SK-N-DZ (cell line): ENCODE data around the gene ZNF200.
"Not testable (repeated sequence)": the region's sequence is repeated elsewhere in the genome, so short reads cannot be mapped to it uniquely, and the experiment has no call there.

Source experiments
- DNase-seq: peaks from one replicate; pipeline ENCODE4 v3.0.0-alpha.2; 2015; ENCODE audit warnings: low spot score

Gene ZNF200

DNA sequence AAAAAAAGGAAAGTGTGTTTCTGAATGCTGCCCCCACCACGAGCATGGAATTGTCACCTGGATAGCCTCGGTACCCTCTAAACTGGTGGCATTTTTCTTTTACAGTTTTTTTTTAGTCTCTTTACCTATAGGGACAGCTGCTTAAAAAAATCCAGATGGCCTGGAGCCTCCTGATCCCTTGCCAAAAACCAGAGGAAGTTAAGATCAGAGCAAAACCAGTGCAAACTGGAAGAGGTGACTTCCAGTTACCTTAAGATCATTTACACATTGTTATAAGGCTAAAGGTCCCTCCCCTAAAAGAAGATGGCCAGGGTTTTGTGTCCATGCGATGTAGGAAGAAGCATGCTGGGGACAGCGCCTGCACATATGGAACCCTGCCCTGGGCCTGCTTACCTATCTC is 18.0 kb upstream of the ZNF200 start:
- no peak for DNase-seq

DNA sequence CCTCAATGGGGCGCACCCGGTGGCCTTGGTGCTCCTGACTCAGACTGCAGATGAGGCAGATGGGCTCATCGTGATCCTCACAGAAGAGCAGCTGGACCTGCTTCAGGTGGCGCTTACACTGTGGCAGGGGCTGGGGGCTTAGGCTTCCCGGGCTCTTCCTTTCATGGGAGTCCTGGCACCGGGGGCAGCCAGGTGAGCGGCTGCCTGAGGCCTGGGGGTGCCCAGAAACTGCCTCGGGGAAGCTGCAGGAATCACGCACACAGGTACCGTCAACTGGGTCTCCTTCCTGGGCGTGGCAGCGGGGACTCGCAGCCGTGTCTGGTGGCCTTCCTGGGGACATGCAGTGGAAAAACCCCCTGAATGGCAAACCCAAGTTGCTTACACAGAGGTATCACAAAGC is 14.5 kb upstream of the ZNF200 start:
- no peak for DNase-seq

DNA sequence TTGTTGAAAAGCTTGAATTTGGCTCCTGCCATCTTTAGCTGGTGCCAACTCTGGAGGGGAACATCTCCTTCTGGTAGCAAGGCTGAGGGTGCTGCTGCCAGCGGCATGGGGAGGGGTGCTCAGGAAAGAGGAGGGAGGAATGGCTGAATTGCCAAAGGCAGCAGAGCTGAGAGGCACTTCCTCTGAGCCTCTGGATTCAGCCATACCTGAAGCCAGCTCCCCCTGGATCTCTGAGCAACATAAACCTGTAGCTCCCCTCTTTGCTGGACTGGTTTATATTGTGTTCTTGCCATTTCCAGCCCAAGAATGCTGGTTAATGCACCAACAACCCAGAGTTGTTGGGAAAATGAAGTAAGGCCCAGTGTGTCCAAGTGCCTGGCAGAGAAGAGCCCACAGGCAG is 14.1 kb upstream of the ZNF200 start:
- DNase-seq = no peak

DNA sequence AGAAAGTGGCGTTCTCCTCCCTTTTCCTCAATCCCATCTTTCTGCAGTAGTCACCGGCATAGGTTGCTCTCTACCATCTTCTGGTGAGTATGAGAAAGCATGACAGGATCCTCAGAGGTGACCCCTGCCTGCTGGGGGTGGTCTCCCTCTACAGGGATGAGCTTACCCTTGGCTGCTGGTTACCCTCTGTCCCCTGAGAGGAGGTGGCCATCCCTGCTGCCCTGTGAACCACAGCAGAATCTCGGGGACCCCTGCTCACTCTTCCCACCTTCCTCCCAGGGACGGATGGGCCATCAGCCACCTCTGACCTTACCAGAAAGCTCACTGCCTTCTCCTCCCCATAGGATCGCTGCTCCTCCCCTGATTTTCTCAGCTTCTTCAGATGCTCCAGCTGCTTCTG is 13.6 kb upstream of the ZNF200 start:
- DNase-seq = no peak

DNA sequence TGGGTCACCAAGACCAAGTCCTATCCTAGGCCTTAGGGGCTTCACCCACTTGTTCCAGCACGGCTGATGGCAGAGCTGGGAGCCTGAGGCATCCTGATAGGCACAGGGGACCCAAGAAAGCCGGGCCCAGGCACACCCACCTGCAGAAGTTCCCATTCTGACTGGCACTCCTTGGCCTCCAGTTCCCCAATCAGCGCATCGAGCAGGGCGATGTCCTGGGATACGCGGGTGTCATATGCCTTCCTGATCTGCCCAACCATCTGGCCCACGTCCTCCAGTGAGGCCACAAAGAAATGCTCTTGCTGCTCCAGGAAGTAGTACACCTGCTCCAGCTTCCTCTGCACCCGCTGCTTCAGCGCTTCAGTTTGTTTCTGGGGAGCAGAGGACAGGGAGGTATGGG is 11.9 kb upstream of the ZNF200 start:
- DNase-seq = no peak

DNA sequence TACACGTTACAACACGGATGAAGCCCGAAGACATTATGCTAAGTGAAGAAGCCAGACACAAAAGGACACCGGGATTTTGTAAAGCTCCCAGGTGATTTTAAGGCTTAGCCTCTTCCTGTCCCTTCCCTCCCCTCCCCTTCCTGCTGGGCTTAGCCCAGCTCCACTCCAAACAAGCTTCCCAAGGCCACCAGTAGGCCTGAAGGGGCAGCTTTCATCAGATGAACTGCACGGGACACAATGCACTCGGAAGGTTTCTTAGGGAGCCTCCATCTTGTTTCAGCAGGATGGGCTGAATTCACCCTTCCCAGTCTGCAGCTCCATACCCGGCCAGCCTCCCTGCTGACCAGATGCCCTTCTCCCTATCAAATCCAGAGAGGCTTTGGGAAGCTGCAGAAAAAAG is 11.0 kb upstream of the ZNF200 start:
- DNase-seq = no peak

DNA sequence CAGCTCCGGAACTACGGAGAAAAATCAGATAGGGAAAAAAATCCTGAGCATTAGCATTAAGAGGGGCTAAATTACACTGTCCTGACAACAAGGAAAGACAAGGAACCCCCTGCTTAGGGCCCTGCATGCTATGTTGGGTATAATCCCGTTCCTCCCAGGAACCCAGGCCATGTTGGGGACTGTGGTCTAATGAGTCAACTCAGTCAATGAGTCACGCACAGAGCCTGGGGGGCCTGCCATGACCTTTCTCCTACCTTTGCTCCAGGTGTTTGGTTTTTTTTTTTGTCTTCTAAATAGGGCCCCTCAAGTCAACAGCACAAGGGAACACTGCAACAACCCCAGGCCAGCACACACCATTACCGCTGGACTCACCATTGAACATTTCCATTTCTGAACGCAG is 8.9 kb upstream of the ZNF200 start:
- no peak for DNase-seq

DNA sequence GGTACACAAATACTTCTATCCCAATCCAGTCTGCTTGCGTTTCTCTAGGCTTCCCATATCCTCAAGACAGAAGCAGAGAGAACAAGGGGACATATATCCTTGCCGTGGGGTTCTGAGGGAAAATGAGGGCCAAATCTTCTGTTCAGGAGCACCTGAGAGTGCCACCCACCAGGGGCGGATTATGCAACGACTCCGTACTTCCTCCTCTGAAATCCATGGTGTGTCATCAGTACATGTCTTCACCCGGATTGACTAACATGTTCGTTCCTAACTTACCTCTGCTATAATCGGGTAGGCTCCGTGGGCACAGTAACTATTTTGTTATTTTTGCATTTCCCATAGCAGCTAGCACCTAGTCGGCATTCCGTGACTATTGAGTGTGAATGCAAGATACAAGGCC is 7.8 kb upstream of the ZNF200 start:
- no peak for DNase-seq

DNA sequence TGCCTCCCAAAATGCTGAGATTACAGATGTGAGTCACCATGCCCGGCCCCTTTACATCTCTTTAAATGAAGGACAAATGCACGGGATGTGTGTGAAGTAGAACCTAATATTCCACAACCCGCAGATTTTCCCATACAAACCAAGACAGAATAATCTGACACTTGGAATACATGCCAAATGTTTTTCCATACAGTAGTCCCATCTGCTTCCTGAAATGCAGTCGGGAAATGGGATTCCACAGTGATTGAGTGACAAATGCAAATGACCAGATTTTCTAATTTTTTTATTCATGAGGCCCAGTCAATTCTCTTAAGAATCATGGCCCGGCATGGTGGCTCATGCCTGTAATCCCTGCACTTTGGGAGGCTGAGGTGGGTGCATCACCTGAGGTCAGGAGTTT is 6.8 kb upstream of the ZNF200 start:
- DNase-seq = no peak

DNA sequence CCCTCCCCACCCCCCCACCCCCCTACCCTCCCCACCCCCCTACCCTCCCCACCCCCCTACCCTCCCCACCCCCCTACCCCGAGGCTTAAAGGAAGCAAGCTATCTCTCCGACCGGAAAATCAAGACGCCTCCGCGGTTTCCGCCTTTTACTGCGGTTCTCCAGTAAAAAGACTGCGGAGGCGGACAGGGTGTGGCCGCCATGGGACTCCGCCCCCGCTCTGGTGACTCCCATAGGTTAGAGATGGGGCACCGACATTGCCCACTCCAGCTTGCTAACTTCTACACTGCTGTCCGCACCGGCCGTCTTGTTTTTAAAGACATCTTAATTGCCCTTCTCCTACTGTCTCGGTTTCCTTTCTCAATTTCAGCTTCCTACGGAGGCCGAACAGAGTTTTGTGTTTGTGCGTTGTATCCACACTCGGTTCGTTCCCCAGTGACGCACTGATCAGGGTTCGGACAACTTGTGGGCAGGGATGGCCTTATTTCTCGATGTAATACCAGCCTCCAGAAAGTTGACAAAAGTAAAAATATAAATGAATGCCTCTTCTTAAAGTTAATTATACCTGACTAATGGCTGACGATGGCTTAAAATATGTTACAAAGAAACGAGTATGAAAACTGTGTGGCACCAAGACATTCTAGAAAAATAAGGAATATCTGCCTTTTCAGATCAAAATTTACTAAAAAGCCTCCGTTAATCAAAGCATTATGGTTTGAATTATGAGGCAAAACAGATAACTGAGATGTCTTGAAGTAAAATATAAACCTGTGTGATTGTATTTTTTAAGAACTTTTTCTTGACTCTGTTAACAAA is 1.1 kb upstream of the ZNF200 start:
- no peak for DNase-seq

DNA sequence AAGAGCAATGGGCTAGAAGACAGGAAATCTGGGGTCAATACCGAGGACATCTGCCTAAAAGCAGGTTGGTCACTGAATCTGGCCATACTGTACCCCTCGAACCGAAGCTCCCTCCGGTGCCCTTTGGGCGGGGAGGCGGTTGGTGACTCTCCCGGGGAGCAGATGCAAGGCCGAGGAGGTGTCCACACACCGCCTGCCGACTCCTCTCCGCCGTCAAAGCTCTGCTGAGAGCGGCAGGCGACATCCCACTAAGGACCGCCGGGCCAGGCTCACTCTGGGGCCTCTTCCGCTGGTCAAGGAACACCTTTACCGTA is 458 bp downstream of the ZNF200 start:
- DNase-seq = no peak

DNA sequence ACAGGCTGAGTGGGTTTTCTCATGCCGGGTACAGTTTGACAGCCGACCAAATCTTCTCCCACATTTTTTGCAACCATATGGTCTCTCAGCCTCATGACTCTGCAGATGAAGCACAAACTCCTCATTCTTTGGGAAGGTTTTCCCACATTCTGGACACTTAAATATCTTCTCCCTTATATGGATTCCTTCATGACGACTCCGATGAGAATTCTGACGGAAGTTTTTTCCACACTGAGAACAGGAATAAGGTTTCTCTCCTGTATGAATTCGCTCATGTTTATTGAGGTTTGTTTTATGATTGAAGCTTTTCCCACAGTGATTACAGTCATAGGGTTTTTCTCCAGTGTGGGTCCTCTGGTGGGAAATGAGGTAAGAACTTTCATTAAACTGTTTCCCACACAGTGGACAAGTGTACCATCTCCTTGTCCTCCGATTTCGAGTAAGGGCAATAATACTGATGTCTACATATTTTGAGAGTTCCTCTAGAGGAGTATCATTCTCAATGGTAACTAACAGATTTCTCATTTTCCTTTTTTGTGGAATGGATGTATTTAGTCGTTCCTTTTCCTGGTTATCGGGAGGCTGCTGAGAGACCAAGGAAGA is 10.9 kb downstream of the ZNF200 start:
- no peak for DNase-seq

DNA sequence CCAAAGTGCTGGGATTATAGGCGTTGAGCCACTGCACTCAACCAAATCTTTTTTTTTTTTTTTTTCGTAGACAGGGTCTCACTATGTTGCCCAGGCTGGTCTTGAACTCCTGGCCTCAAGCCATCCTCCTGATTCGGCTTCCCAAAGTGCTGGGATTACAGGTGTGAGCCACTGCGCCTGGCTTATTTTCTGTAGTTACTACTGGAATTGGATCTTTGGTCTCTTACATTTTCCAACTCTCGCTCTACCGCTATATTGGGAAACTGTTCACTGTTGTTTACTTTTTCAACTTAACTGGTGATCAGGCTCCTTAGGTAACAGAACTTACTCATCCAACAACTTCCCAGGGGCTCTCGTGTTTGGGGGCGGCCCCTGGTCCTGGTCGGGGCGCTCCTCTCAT is 14.1 kb downstream of the ZNF200 start:
- DNase-seq = no peak

DNA sequence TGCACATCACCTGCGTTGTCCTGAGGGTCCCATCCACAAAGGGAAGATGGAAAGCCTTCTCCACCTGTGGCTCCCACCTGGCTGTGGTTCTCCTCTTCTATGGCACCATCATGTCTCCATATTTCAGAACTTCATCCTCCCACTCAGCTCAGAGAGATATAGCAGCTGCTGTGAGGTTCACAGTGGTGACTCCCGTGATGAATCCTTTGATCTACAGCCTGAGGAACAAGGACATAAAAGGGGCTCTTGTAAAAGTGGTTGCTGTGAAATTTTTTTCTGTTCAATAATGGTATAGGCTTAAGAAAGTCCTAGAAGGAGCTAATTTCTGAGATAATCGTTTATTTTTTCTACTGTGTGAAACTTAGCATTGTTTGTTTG is 18.7 kb downstream of the ZNF200 start:
- DNase-seq = no peak

DNA sequence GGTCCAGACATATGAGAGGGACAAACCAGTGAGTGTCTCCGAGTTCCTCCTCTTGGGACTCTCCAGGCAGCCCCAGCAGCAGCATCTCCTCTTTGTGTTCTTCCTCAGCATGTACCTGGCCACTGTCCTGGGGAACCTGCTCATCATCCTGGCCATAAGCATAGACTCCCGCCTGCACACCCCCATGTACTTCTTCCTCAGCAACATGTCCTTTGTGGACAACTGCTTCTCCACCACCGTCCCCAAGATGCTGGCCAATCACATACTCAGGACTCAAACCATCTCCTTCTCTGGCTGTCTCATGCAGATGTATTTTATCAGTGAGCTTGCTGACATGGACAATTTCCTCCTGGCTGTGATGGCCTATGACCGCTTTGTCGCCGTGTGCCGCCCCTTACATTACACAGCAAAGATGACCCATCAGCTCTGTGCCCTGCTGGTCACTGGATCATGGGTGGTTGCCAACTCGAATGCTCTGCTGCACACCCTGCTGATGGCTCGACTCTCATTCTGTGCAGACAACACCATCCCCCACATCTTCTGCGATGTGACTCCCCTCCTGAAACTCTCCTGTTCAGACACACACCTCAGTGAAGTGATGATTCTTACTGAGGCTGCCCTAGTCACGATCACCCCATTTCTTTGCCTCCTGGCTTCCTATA is 19.2 kb downstream of the ZNF200 start:
- DNase-seq = no peak

DNA sequence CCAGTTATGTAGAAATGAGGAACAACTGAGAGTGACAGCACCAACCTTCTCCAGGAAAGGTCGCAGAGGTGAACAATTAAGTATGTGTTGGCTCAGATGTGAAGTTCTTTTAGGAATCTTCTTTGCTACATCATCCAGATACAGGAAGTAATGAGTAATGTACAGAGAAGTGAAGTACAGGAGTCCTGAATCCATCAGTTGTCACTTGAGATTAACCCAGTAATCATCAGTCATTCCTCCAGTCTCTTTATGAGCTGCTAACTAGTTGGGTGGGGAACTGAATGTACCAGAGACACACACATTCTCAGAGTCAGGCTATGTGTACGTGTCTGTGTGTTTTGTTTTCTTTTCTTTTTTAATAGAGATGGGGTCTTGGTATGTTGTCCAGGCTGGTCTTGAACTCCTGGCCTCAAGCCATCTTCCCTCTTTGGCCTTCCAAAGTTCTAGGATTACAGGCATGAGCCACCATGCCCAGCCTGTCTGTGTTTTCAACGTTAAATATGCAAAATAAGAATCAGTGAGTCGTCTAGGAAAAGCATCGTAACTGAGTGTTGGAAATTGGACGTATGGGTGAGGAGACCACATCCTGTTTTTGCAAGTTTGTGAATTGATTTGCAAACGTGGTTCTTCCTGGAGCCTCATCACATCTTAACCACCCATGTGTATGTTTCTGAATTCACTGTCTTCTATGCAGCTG is 19.9 kb downstream of the ZNF200 start:
- no peak for DNase-seq

DNA sequence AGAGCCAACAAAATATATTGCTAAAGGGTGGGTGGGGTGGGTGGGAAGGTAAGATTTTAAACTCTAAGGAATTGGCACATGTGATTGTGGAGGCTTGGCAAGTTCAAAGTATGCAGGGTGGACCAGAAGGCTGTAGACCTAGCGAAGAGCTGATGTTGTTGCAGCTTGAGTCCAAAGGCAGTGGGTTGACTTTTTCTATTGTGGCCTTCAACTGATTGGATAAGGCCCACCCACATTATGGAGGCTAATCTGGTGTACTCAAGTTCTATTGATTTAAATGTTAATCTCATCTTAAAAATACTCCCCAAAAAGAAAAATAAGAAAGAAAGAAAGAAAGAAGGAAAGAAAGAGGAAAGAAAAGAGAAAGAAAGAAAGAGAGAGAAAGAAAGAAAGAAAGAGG is 22.4 kb downstream of the ZNF200 start:
- no peak for DNase-seq

DNA sequence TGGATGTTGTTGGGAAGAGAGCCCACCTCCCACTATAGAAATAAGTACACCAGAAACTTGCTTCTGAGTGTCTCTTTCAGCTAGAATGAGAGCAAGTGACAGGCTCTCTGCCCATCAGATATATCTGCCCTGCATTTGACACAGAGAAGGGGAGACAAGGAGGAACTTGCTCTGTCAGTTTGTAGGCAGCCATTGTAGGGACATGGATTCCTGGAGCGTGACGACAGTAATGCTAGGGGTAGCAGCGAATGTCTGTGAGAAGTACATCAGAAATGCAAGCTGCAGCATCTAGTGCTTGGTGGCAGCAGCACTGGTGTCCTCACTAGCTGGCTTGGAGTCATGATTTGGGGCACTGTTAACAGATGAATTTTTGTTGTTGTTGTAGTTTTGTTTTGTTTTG is 23.0 kb downstream of the ZNF200 start:
- DNase-seq = no peak

DNA sequence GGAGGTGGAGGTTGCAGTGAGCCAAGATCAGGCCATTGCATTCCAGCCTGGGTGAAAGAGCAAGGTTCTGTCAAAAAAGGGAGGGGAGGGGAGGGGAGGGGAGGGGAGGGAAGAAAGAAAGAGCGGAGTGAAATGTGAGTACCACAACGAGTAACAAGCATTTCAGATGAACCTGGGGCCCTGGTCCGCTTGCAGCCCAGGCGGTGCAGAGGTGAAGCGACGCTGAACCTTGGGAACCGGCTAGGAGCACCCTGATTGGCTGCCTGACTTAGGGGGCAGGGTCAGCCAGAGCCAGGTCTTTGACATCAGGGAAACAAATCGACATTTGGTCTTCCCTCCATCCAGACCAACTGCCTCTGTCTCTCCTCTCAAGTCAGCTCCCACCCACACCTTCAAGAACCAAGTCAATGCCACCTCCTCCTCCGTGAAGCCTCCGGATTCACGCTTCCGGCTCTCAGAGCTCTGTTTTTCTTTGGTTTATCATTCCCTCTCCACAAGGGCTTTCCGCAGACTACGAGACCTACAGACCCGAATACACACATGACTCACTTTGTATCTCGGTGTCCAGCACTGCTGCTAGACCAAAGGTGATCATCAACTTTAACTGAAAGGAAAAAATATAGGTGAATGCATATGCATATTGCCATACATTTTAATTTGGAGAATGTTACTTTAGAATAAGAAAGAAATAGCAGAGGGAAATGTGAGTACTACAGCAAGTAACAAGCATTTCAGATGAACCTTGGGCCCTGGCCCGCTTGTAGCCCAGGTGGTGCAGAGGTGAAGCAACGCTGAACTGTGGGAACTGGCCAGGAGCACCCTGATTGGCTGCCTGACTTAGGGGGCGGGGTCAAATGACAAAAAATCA is 27.6 kb downstream of the ZNF200 start:
- no peak for DNase-seq

DNA sequence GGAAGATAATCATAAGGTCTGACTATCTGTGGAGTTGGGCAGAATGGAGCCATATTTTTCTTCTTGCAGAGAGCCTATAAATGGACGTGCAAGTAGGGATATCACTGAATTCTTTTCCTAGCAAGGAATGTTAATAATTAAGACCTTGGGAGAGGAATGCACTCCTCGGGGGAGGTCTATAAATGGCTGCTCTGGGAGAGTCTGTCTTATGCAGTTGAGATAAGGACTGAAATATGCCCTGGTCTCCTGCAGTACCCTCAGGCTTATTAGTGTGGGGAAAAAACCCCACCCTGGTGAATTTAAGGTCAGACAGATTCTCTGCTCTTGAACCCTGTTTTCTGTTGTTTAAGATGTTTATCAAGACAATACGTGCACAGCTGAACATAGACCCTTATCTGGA is 29.0 kb downstream of the ZNF200 start:
- DNase-seq = not testable (repeated sequence)

DNA sequence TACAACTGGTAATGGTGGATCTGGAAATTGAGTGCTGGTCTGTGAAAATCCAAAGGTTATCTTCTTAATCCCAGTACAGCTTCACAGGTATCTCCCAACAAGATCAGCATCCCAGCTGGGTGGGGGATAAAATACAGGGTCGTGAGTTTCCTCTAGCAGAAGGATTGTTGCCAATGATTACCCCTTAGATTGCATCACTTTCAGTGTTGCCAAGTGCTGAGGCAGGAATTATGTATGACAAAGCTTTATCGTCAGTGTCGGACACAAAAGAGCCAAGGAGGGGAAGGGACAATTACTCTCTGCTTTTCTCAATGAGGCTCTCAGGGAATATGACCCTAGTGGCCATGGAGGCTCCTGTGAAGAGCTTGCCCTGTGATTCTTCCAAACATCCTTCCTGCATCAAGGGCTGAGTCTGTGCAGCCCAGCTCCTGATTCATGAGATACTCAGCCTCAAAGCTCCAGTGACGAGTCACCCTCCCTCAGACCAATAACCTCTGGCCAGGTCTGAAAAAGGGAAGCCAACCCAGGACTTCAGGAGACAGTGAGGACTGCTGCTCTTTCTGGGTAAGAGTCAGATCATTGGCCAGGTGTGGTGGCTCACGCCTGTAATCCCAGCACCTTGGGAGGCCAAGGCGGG is 31.9 kb downstream of the ZNF200 start:
- DNase-seq = no peak
